Measurements from ENCODE around the gene SPG11. TPM values are rescaled to one million over a fixed set of nuclear protein-coding genes. Genes with fewer than 3 reads are reported as not detected.

Gene SPG11
- total RNA-seq, 1 donor, result 74.4 TPM

Other genes with a start within 250 kb of the SPG11 start
- gene CTDSPL2, start 236.0 kb downstream of the SPG11 start, total RNA-seq, result 269 TPM
- gene EIF3J, start 126.5 kb downstream of the SPG11 start, total RNA-seq, result 71.6 TPM
- 19.2 TPM for gene PATL2, start 47.7 kb upstream of the SPG11 start, total RNA-seq
- gene B2M, start 47.9 kb upstream of the SPG11 start, total RNA-seq, result 20,832 TPM
- 7.5 TPM for gene TRIM69, start 72.9 kb upstream of the SPG11 start, total RNA-seq

All from mononuclear cell (primary cell).